Left lung (tissue), 10 donors: ENCODE results near the gene PHLDB3. TPM values are rescaled to one million over a fixed set of nuclear protein-coding genes. Genes with fewer than 3 reads are reported as not detected.
"Not testable (repeated sequence)": the region's sequence is repeated elsewhere in the genome, so short reads cannot be mapped to it uniquely, and the experiment has no call there.

Source experiments
- ATAC-seq: fragments of 200-7000 bp; cut with Tn5 transposase; one replicate; pipeline ENCODE4 v1.9.1; 2020; ENCODE audit warnings: moderate library complexity
- DNase-seq, 4 donors: peaks; one replicate each; pipeline ENCODE4 v3.0.0-alpha.2; 2013 to 2020
- H3K27ac ChIP-seq, 2 donors: fragments of 200-600 bp; sonication (generic) in 1 of 2; one replicate each; pipeline versions ENCODE4 v1.5.0 to v1.8.0; 2020 to 2021
- H3K27me3 ChIP-seq, 2 donors: fragments of 200-600 bp; sonication (generic) in 1 of 2; one replicate each; pipeline versions ENCODE4 v1.5.0 to v1.8.0; 2020 to 2021
- H3K36me3 ChIP-seq, 2 donors: fragments of 200-600 bp; sonication (generic) in 1 of 2; one replicate each; pipeline versions ENCODE4 v1.5.0 to v1.8.0; 2020 to 2021
- H3K4me1 ChIP-seq, 2 donors: fragments of 200-600 bp; one replicate each; pipeline ENCODE4 v1.8.0; 2021
- H3K4me3 ChIP-seq, 2 donors: fragments of 200-600 bp; sonication (generic) in 1 of 2; one replicate each; pipeline versions ENCODE4 v1.5.0 to v1.8.0; 2020 to 2021; ENCODE audit warnings: mild to moderate bottlenecking in 1 of 2
- H3K9me3 ChIP-seq, 2 donors: fragments of 200-600 bp; sonication (generic) in 1 of 2; one replicate each; pipeline versions ENCODE4 v1.5.0 to v1.8.0; 2020 to 2021
- intact Hi-C, 2 donors: fragments of 100-400 bp; cut with DNase I; formaldehyde crosslinking; loops; one replicate each; pipeline versions ENCODE4 v1.11.2 to v1.14.2; 2022
- polyA plus RNA-seq, 6 donors: library from polyadenylated mRNA; unstranded; fragments of 120-200 nt; gene quantifications; one replicate each; pipeline ENCODE4 v1.2.1, GENCODE V29; 2013; ENCODE audit not compliant: insufficient read length in 6 of 6
- total RNA-seq, 2 donors: library from RNA; stranded (reverse); fragmentation: NEBNext Ultra II Directional; extraction: Animal tissue kit (Norgen Biotek cat#: 25700); gene quantifications; one replicate each; pipeline ENCODE4 v1.2.1, GENCODE V29; 2021
- TF ChIP-seq, protein P1 (sequence below), 2 donors: fragments of 200-600 bp; sonication (generic) in 1 of 2; IDR thresholded peaks; one replicate each; pipeline versions ENCODE4 v1.5.0 to v1.8.0; 2021; ENCODE audit warnings: antibody characterized with exemption in 2 of 2
- donor health status: DM: no; HTN: yes; CAD: no.
- donor health status: DM: no; HTN: no; CAD: no.

Gene PHLDB3
- total and polyA plus RNA-seq, 8 donors: 4.5 to 13.3 (median 9.8) TPM

- no peak overlapping the region for H3K27ac ChIP-seq
- no peaks in the 10 kb centered on the region for H3K36me3 ChIP-seq
- H3K9me3 ChIP-seq: no peaks in the 10 kb centered on the region
- H3K4me3 ChIP-seq: no peak overlapping the region
- intact Hi-C loops: loop anchor here (5.0 to 10.0 kb wide), 2 partner anchors 70 to 77 kb away; partner anchors contain the start of gene ETHE1 (in 1 of the 2)
- TF ChIP-seq, protein P1, sequence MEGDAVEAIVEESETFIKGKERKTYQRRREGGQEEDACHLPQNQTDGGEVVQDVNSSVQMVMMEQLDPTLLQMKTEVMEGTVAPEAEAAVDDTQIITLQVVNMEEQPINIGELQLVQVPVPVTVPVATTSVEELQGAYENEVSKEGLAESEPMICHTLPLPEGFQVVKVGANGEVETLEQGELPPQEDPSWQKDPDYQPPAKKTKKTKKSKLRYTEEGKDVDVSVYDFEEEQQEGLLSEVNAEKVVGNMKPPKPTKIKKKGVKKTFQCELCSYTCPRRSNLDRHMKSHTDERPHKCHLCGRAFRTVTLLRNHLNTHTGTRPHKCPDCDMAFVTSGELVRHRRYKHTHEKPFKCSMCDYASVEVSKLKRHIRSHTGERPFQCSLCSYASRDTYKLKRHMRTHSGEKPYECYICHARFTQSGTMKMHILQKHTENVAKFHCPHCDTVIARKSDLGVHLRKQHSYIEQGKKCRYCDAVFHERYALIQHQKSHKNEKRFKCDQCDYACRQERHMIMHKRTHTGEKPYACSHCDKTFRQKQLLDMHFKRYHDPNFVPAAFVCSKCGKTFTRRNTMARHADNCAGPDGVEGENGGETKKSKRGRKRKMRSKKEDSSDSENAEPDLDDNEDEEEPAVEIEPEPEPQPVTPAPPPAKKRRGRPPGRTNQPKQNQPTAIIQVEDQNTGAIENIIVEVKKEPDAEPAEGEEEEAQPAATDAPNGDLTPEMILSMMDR (IDR thresholded peaks at IDR 0.05): no peak
- H3K27me3 ChIP-seq: no peaks in the 10 kb centered on the region
- DNase-seq (no peak), ATAC-seq (no peak)
- peaks cover 0 to 13% of the 10 kb centered on the region in 2 donors for H3K4me1 ChIP-seq
These were observed 56.9 kb downstream of the PHLDB3 start for GRCh38 chr19:43447655-43448054.

DNA sequence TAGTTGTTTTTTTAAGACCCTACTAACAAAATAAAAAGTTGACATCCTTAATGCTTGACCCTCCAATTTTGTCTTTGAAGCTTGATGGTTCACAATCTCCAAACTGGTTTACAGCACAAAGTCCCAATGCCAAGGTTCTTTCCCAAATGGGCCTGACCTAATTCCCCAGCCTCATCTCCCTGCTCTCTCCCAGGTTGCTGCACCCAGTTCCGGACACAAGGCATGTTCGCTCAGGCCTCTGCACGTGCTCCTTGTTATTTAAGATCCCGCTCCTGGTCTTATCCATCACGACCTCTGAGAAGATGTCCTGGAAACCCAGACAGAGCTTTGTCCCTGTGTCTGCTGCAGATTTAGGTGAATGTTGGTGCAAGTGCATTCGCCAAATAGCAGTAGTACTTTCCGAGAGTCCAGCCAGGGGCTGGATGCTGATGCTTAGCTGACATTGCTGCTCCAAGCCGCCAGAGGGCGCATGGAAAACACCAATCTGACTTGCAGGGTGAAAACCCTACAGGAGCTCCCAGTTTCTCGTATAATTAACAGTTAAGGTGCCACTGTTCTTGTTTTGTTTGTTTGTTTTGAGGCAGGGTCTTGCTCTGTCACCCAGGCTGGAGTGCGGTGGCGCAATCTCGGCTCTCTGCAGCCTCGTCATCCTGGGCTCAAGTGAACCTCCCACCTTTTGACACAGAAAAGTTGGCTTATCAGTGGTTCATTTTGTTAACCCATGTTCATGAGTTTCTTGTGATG lies 57.6 kb downstream of the PHLDB3 start:
- Histone ChIP-seq H3K27ac (no peak overlapping the region), H3K36me3 (no peaks in the 10 kb centered on the region), H3K27me3 (no peaks in the 10 kb centered on the region), H3K4me3 (no peak overlapping the region), H3K9me3 (no peaks in the 10 kb centered on the region), H3K4me1 (peaks cover 0 to 13% of the 10 kb centered on the region in 2 donors)
- ATAC-seq: peak; percentile 95
- intact Hi-C loops: loop anchor here (5.0 to 10.0 kb wide), 2 partner anchors 70 to 78 kb away; partner anchors contain the start of gene ETHE1 (in 1 of the 2)
- TF ChIP-seq, protein P1 (IDR thresholded peaks at IDR 0.05): peak; percentile 81 to 97
- DNase-seq: peak; percentile 56 to 92 (median 82)

- H3K27me3 ChIP-seq: no peaks in the 10 kb centered on the region
- H3K27ac ChIP-seq: no peak overlapping the region
- H3K36me3 ChIP-seq: no peaks in the 10 kb centered on the region
- no peak for ATAC-seq
- H3K9me3 ChIP-seq: no peaks in the 10 kb centered on the region
- intact Hi-C loops: loop anchor here (5.0 to 10.0 kb wide), 2 partner anchors 72 to 79 kb away; partner anchors contain the start of gene ETHE1 (in 1 of the 2)
- no peak overlapping the region for H3K4me3 ChIP-seq
- TF ChIP-seq, protein P1 (IDR thresholded peaks at IDR 0.05): no peak
- DNase-seq: no peak
- H3K4me1 ChIP-seq: peaks cover 0 to 8% of the 10 kb centered on the region in 2 donors
These were observed 59.1 kb downstream of the PHLDB3 start for GRCh38 chr19:43445426-43445825.

GRCh38 chr19:43444531-43445287 lies 59.8 kb downstream of the PHLDB3 start:
- Histone ChIP-seq H3K9me3 (no peaks in the 10 kb centered on the region), H3K4me1 (peaks cover 0 to 6% of the 10 kb centered on the region in 2 donors), H3K27ac (no peak overlapping the region), H3K4me3 (no peak overlapping the region), H3K27me3 (no peaks in the 10 kb centered on the region), H3K36me3 (no peaks in the 10 kb centered on the region)
- intact Hi-C loops: loop anchor here (5.0 to 10.0 kb wide), 2 partner anchors 73 to 80 kb away; partner anchors contain the start of gene ETHE1 (in 1 of the 2)
- TF ChIP-seq, protein P1 (IDR thresholded peaks at IDR 0.05): no peak
- ATAC-seq: no peak
- DNase-seq: no peak

GRCh38 chr19:43444091-43444490 lies 60.5 kb downstream of the PHLDB3 start:
- intact Hi-C loops: loop anchor here in 1 of 2 donors (10.0 kb wide), 1 partner anchor 81 kb away; the partner anchor contains the start of gene ETHE1
- H3K36me3 ChIP-seq, H3K27ac ChIP-seq, H3K4me3 ChIP-seq, H3K9me3 ChIP-seq, H3K27me3 ChIP-seq, DNase-seq, H3K4me1 ChIP-seq, ATAC-seq: not testable (repeated sequence)
